OCI-LY7 (cell line): ENCODE data around the gene IFITM2. TPM values are rescaled to one million over a fixed set of nuclear protein-coding genes. Genes with fewer than 3 reads are reported as not detected.

Experiments used
- BruUV-seq: library from RNA; stranded (reverse); fragments of 400-500 nt; replicated peaks from 2 replicates; lab custom pipeline; 2021; lab: Mats Ljungman, UMichigan
- CTCF ChIA-PET: fragments of 300-600 bp; sonication (Branson Sonifier 250); formaldehyde crosslinking; loops from one replicate; lab custom pipeline; 2022; ENCODE audit warnings: antibody characterized with exemption; ENCODE audit not compliant: unreplicated experiment; lab: Charles Lee
- POLR2A ChIA-PET: fragments of 300-600 bp; sonication (Branson Sonifier 250); formaldehyde crosslinking; loops from one replicate; lab custom pipeline; 2022; ENCODE audit warnings: antibody characterized with exemption; lab: Charles Lee
- DNase-seq: peaks from one replicate; pipeline ENCODE4 v3.0.0-alpha.2; 2015; ENCODE audit warnings: low spot score
- H2AFZ ChIP-seq: fragments of 200-600 bp; sonication (generic), shearing (Covaris generic); 2 replicates; pipeline ENCODE4 v1.6.1; 2014; ENCODE audit warnings: mild to moderate bottlenecking, antibody characterized with exemption, low read length, moderate library complexity
- H3K27ac ChIP-seq: fragments of 200-600 bp; sonication (generic); 2 replicates; pipeline ENCODE4 v1.5.1; 2014; ENCODE audit warnings: mixed run types, low read depth, mild to moderate bottlenecking, moderate library complexity, low read length, inconsistent platforms; ENCODE audit not compliant: poor library complexity, severe bottlenecking
- H3K36me3 ChIP-seq: fragments of 200-600 bp; sonication (generic); 2 replicates; pipeline ENCODE4 v1.6.1; 2014; ENCODE audit warnings: mild to moderate bottlenecking, antibody characterized with exemption, low read length, moderate library complexity, mixed read lengths; ENCODE audit not compliant: insufficient read depth
- H3K4me1 ChIP-seq: fragments of 200-600 bp; sonication (generic); 2 replicates; pipeline ENCODE4 v1.5.1; 2014; ENCODE audit warnings: mild to moderate bottlenecking, low read length; ENCODE audit not compliant: insufficient read depth, poor library complexity, severe bottlenecking
- H3K4me2 ChIP-seq: fragments of 200-600 bp; sonication (generic); 2 replicates; pipeline ENCODE4 v1.6.1; 2014; ENCODE audit warnings: mild to moderate bottlenecking, low read length
- H3K4me3 ChIP-seq: fragments of 200-600 bp; sonication (generic); 2 replicates; pipeline ENCODE4 v1.5.1; 2014; ENCODE audit warnings: mild to moderate bottlenecking, low read depth, low read length; ENCODE audit not compliant: poor library complexity, severe bottlenecking
- H3K79me2 ChIP-seq: fragments of 200-600 bp; sonication (generic); 2 replicates; pipeline ENCODE4 v1.6.1; 2016; ENCODE audit warnings: low read depth, mild to moderate bottlenecking, low read length, moderate library complexity, mixed read lengths; ENCODE audit not compliant: insufficient read depth
- H3K9me2 ChIP-seq: fragments of 200-600 bp; sonication (generic); 2 replicates; pipeline ENCODE4 v1.6.1; 2016; ENCODE audit warnings: mild to moderate bottlenecking, low read length, mixed read lengths; ENCODE audit not compliant: insufficient read depth
- H3K9me3 ChIP-seq: fragments of 200-600 bp; sonication (generic); 2 replicates; pipeline ENCODE4 v1.6.1; 2014; ENCODE audit warnings: mild to moderate bottlenecking, mixed run types, low read length, mixed read lengths
- H4K20me1 ChIP-seq: fragments of 200-600 bp; sonication (generic); 2 replicates; pipeline ENCODE4 v1.6.1; 2014; ENCODE audit warnings: mild to moderate bottlenecking, antibody characterized with exemption, low read length, moderate library complexity, mixed read lengths; ENCODE audit not compliant: insufficient read depth
- CTCF ChIP-seq: fragments of 200-600 bp; sonication (generic); conservative IDR thresholded peaks from 2 replicates; pipeline ENCODE4 v1.5.1; 2014; ENCODE audit warnings: mild to moderate bottlenecking, antibody characterized with exemption, low read length, moderate library complexity, mixed read lengths
- EZH2phosphoT487 ChIP-seq: fragments of 200-600 bp; sonication (generic); IDR thresholded peaks from 2 replicates; pipeline ENCODE4 v1.6.1; 2018; ENCODE audit warnings: low read depth, borderline replicate concordance, mild to moderate bottlenecking, mixed run types, antibody characterized with exemption, low read length, moderate library complexity, mixed read lengths
- intact Hi-C: fragments of 100-400 bp; cut with micrococcal nuclease; formaldehyde crosslinking; loops from one replicate; pipeline ENCODE4 v1.10.0; 2022; ENCODE audit not compliant: unreplicated experiment
- total RNA-seq, 2 experiments: library from RNA; depleted of rRNA in 1 of 2; stranded (reverse); fragments of >200 nt in 1 of 2; shearing (Covaris generic) in 1 of 2; gene quantifications; 2 replicates each; pipeline ENCODE4 v1.2.3, GENCODE V29; 2014 to 2022

Gene IFITM2
- total RNA-seq, 2 experiments from 2014 or later: 22.1 to 117 TPM

GRCh38 chr11:312092-312816, 4.6 kb downstream of the IFITM2 start:
- ChIA-PET CTCF (interaction anchor here (0.7 to 1.5 kb wide), 2 partner anchors 18 to 28 kb away, joined by 4 to 5 read pairs; no protein-coding TSS in a partner anchor), POLR2A (interaction anchor here (0.7 to 2.3 kb wide), 9 partner anchors 12 to 46 kb away, joined by 3 to 17 read pairs (median 5); no protein-coding TSS in a partner anchor)
- Histone ChIP-seq H3K79me2 (no peaks in the 10 kb centered on the region), H3K4me1 (peaks cover 51% of the 10 kb centered on the region), H2AFZ (peak overlapping the region; percentile 45; the same call in 1 of the 2 replicates), H3K9me3 (no peaks in the 10 kb centered on the region), H3K4me3 (peak overlapping the region; percentile 67), H3K4me2 (peak overlapping the region; percentile 68), H3K36me3 (no peaks in the 10 kb centered on the region), H3K9me2 (no peaks in the 10 kb centered on the region), H3K27ac (peak overlapping the region; percentile 76), H4K20me1 (no peaks in the 10 kb centered on the region)
- no TSS peak for BruUV-seq
- DNase-seq: no peak
- intact Hi-C loops: loop anchor here (2.0 kb wide), 2 partner anchors 43 kb away; no protein-coding TSS in a partner anchor
- no peak for TF ChIP-seq EZH2phosphoT487
- no peak for TF ChIP-seq CTCF

DNA sequence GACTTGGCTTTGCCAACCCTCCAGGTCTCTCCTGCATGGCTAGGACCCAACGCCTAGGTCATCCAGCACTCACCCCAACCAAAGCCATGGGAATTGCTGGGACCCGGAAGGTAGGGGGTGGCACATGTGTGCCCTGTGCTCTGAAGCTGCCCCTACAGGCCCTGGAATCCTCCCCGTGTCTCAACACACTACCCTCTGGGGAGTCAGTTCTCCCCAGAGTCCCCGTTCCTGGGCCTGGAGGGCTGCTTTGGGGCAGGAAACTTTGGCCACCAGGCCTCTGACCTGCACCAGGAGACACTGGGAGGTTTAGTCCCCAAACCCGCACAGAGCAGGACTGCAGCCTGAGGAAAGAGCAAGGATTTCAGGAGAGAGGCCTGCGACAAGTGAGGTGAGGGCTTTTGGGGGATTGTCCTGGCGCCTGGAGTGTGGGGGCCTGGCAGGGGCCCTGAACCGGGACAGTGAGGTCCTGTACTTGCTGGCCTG, 5.7 kb downstream of the IFITM2 start:
- H3K27ac ChIP-seq: peak overlapping the region; percentile 76
- no TSS peak for BruUV-seq
- no peaks in the 10 kb centered on the region for H3K9me3 ChIP-seq
- peak overlapping the region; percentile 67 for H3K4me3 ChIP-seq
- TF ChIP-seq CTCF (no peak), EZH2phosphoT487 (no peak)
- H2AFZ ChIP-seq: peak overlapping the region; percentile 45; the same call in 1 of the 2 replicates
- ChIA-PET CTCF (no interaction called here), POLR2A (interaction anchor here (0.7 to 2.3 kb wide), 7 partner anchors 14 to 45 kb away, joined by 3 to 17 read pairs (median 5); no protein-coding TSS in a partner anchor)
- intact Hi-C loops: loop anchor here (2.0 kb wide), 2 partner anchors 41 to 45 kb away; no protein-coding TSS in a partner anchor
- no peaks in the 10 kb centered on the region for H3K9me2 ChIP-seq
- H3K4me2 ChIP-seq: peak overlapping the region; percentile 68
- no peak for DNase-seq
- H4K20me1 ChIP-seq: no peaks in the 10 kb centered on the region
- H3K79me2 ChIP-seq: no peaks in the 10 kb centered on the region
- H3K36me3 ChIP-seq: no peaks in the 10 kb centered on the region
- H3K4me1 ChIP-seq: peaks cover 45% of the 10 kb centered on the region
